C4-2B (cell line): ENCODE results near the gene ANKRD44.

Experiments
- ZFX ChIP-seq: fragments of 450-650 bp; IDR thresholded peaks from 2 replicates; pipeline ENCODE4 v1.6.1; 2017
- TF ChIP-seq, protein P1 (sequence below): fragments of 450-650 bp; conservative IDR thresholded peaks from 2 replicates; pipeline ENCODE4 v1.5.1; 2017; ENCODE audit warnings: mild to moderate bottlenecking

DNA sequence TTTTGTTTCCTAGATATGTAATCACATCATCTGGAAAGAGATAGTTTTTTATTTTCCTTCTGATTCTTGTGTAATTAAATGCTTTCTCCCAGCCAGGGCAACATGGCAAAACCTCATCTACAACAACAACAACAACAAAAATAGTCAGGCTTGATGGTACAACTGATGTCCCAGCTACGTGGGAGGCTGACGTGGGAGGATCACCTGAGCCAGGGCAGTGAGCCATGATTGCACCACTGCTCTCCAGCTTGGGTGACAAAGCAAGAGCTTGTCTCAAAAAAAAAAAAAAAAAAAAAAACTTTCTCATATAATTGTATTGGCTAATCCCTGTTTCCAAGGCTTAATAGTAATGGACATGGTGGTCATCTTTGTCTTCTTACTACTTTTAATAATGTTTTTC lies 357.6 kb downstream of the ANKRD44 start:
- TF ChIP-seq, protein P1, sequence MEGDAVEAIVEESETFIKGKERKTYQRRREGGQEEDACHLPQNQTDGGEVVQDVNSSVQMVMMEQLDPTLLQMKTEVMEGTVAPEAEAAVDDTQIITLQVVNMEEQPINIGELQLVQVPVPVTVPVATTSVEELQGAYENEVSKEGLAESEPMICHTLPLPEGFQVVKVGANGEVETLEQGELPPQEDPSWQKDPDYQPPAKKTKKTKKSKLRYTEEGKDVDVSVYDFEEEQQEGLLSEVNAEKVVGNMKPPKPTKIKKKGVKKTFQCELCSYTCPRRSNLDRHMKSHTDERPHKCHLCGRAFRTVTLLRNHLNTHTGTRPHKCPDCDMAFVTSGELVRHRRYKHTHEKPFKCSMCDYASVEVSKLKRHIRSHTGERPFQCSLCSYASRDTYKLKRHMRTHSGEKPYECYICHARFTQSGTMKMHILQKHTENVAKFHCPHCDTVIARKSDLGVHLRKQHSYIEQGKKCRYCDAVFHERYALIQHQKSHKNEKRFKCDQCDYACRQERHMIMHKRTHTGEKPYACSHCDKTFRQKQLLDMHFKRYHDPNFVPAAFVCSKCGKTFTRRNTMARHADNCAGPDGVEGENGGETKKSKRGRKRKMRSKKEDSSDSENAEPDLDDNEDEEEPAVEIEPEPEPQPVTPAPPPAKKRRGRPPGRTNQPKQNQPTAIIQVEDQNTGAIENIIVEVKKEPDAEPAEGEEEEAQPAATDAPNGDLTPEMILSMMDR: no peak
- no peak for TF ChIP-seq ZFX
